ENCODE measurements around the gene MESD. TPM values are rescaled to one million over a fixed set of nuclear protein-coding genes. Genes with fewer than 3 reads are reported as not detected.

MESD gene
- polyA plus RNA-seq, 1 experiment, result 11.0 TPM

DNA sequence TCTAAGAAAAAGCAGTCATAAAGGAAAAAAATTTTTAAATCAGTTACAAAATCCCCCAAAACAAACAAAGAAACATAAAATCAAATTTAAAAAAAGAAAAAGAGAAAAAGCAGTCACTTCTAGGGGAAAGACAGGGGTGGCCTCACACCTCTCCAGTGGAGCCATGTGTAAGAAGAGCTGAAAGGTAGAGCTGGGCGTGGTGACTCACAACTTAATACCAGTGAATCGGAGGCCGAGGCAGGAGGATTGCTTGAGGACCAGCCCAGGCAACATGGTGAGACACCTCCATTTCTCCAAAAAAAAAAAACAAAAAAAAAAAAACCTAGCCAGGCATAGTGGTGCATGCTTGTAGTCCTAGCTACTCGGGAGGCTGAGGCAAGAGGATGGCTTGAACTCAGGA lies 14.7 kb downstream of the MESD start:
- H3K36me3 ChIP-seq (ENCODE audit: control insufficient read depth, insufficient read depth, low read length), result peaks cover 4% of the 10 kb centered on the region
- ChIA-PET CTCF (interaction anchor here (4.6 kb wide), 1 partner anchor 290 kb away, joined by 53 read pairs; no protein-coding TSS in a partner anchor), POLR2A (interaction anchor here (0.7 kb wide), 1 partner anchor 350 kb away, joined by 5 read pairs; no protein-coding TSS in a partner anchor)
- no peak for DNase-seq (ENCODE audit: low read depth)
- no peaks in the 10 kb centered on the region for H3K27me3 ChIP-seq (ENCODE audit: control insufficient read depth, insufficient read depth, low read length)
- H3K4me3 ChIP-seq (ENCODE audit: low read depth, low read length), result no peak overlapping the region
- TF ChIP-seq, protein P1, sequence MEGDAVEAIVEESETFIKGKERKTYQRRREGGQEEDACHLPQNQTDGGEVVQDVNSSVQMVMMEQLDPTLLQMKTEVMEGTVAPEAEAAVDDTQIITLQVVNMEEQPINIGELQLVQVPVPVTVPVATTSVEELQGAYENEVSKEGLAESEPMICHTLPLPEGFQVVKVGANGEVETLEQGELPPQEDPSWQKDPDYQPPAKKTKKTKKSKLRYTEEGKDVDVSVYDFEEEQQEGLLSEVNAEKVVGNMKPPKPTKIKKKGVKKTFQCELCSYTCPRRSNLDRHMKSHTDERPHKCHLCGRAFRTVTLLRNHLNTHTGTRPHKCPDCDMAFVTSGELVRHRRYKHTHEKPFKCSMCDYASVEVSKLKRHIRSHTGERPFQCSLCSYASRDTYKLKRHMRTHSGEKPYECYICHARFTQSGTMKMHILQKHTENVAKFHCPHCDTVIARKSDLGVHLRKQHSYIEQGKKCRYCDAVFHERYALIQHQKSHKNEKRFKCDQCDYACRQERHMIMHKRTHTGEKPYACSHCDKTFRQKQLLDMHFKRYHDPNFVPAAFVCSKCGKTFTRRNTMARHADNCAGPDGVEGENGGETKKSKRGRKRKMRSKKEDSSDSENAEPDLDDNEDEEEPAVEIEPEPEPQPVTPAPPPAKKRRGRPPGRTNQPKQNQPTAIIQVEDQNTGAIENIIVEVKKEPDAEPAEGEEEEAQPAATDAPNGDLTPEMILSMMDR (IDR thresholded peaks at IDR 0.05; ENCODE audit: insufficient read depth, low read depth, low read length), result no peak

DNA sequence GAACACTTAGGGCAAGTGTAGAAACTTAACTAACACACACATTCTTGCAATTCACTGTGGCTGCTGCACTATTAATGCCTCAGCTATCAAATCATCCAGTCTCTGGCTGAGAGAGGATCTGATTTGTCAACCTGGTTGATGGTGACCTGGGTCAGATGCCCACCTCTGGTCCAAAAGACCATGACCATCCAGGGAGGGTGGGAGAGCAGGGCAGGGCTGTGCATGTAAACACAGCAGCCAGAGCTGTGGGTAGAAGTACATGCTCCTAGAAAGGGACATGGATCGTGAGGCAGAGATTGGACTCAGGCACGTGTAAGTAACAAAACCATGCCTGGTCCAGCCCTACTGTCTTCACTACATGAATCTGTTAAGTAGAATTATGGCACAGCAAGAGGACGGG lies 17.3 kb downstream of the MESD start:
- TF ChIP-seq, protein P1 (IDR thresholded peaks at IDR 0.05; ENCODE audit: insufficient read depth, low read depth, low read length), result no peak
- ChIA-PET POLR2A (no interaction called here), CTCF (interaction anchor here (2.2 to 5.5 kb wide), 2 partner anchors 15 to 294 kb away, joined by 12 to 51 read pairs; no protein-coding TSS in a partner anchor)
- Histone ChIP-seq H3K36me3 (ENCODE audit: control insufficient read depth, insufficient read depth, low read length) (peaks cover 4% of the 10 kb centered on the region), H3K27me3 (ENCODE audit: control insufficient read depth, insufficient read depth, low read length) (no peaks in the 10 kb centered on the region), H3K4me3 (ENCODE audit: low read depth, low read length) (no peak overlapping the region)
- no peak for DNase-seq (ENCODE audit: low read depth)

DNA sequence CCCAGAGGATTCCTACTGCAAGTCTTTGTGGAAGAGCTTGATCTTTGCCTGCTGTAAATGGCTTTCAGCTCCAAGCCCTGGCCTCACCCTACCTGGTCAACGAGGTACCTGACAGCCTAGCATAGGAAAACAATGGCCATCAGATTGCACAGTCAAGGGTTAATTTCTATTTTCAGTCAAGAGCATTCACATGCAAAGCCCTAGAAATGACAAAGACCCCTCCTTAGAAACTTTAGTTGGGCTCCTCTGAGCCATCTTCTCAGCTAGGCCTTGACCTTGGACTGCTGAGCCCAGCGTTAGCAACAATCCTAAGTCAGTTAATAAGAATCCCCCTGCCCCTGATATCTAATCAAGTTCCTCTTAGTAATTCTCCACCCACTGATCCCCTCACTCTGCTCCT lies 18.5 kb downstream of the MESD start:
- no peak for DNase-seq (ENCODE audit: low read depth)
- ChIA-PET POLR2A (no interaction called here), CTCF (interaction anchor here (1.4 to 5.5 kb wide), 4 partner anchors 14 to 730 kb away, joined by 3 to 51 read pairs (median 14); partner anchors contain the start of gene CEMIP)
- no peaks in the 10 kb centered on the region for H3K27me3 ChIP-seq (ENCODE audit: control insufficient read depth, insufficient read depth, low read length)
- H3K4me3 ChIP-seq (ENCODE audit: low read depth, low read length), result no peak overlapping the region
- TF ChIP-seq, protein P1 (IDR thresholded peaks at IDR 0.05; ENCODE audit: insufficient read depth, low read depth, low read length), result no peak
- peaks cover 4% of the 10 kb centered on the region for H3K36me3 ChIP-seq (ENCODE audit: control insufficient read depth, insufficient read depth, low read length)

DNA sequence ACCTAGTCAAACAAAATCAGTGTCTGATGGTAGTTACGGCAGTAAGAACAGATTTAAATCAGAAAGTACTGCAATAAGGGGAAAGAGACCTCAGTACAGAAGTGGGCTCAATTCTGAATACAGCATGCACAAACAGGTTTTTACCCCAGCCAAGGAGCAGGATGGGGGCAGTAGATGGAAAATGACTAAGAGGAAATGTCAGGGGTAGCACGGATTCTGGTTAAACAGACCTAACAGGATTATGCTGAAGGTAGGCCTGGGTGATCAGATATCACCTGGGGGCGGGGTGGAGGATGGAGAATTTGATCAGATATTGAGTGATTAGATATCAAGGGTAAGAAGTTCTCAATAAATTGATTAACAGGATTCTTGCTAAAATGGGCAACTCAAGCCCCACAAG lies 19.0 kb downstream of the MESD start:
- CTCF ChIA-PET, result interaction anchor here (1.0 to 5.5 kb wide), 16 partner anchors 7 to 729 kb away, joined by 3 to 51 read pairs (median 4); partner anchors contain the start of gene CEMIP
- TF ChIP-seq, protein P1 (IDR thresholded peaks at IDR 0.05; ENCODE audit: insufficient read depth, low read depth, low read length), result no peak
- H3K4me3 ChIP-seq (ENCODE audit: low read depth, low read length), result no peak overlapping the region
- H3K36me3 ChIP-seq (ENCODE audit: control insufficient read depth, insufficient read depth, low read length), result peaks cover 4% of the 10 kb centered on the region
- H3K27me3 ChIP-seq (ENCODE audit: control insufficient read depth, insufficient read depth, low read length), result no peaks in the 10 kb centered on the region
- DNase-seq (ENCODE audit: low read depth), result no peak
- POLR2A ChIA-PET, result no interaction called here

DNA sequence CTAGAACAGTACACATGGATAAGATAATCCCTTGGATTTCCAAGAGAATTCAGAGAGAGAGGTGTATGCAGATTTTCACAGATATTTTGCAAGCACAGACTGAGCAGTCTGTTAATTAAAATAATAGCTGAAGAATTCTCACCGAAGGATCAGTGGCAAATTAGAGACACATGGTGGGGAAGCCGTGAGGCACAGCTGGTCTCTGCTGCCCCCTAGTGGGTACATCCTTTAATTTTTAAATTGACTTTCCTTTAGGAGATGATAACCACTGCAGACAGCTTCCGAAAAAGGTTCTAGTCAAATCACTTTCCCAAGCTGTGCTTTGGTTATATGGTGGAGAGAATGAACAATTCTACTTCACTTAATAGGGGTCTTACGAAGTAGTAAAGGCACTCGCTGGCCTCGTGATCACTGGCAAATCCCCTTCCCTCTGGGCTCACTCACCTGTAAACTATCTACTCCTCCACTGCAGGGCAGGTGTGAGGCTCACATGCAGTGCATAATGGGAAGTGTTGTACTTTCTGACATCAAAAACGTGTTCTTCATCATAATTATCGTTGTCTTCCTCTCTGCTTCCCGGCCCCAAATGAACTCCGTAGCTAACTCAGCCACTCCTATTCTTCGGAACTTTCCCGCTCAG lies 19.5 kb downstream of the MESD start:
- POLR2A ChIA-PET, result interaction anchor here (0.6 kb wide), 1 partner anchor 636 kb away, joined by 3 read pairs; no protein-coding TSS in a partner anchor
- DNase-seq (ENCODE audit: low read depth), result no peak
- TF ChIP-seq, protein P1 (IDR thresholded peaks at IDR 0.05; ENCODE audit: insufficient read depth, low read depth, low read length), result peak; percentile 77
- CTCF ChIA-PET, result interaction anchor here (0.7 to 5.5 kb wide), 22 partner anchors 8 to 729 kb away, joined by 3 to 51 read pairs (median 3); partner anchors contain the start of gene CEMIP
- Histone ChIP-seq H3K4me3 (ENCODE audit: low read depth, low read length) (no peak overlapping the region), H3K36me3 (ENCODE audit: control insufficient read depth, insufficient read depth, low read length) (peaks cover 4% of the 10 kb centered on the region), H3K27me3 (ENCODE audit: control insufficient read depth, insufficient read depth, low read length) (no peaks in the 10 kb centered on the region)

Data from BJ (cell line).